Activated CD4-positive, alpha-beta T cell treated with anti-CD3 and anti-CD28 coated beads, Interleukin-2, Interleukin-6, amounts not matched to agents 100 ng/mL and 50 ng/mL, durations not matched to agents 16 hours and 8 hours (primary cell): ENCODE data around the gene SGPP2.
A peak's percentile ranks its signal among the peaks of the same experiment; 100 is the strongest.
"Not testable (repeated sequence)": the region's sequence is repeated elsewhere in the genome, so short reads cannot be mapped to it uniquely, and the experiment has no call there.

Experiments used
- DNase-seq: peaks from one replicate; pipeline ENCODE4 v3.0.0-alpha.2; 2020

Gene SGPP2, protein sequence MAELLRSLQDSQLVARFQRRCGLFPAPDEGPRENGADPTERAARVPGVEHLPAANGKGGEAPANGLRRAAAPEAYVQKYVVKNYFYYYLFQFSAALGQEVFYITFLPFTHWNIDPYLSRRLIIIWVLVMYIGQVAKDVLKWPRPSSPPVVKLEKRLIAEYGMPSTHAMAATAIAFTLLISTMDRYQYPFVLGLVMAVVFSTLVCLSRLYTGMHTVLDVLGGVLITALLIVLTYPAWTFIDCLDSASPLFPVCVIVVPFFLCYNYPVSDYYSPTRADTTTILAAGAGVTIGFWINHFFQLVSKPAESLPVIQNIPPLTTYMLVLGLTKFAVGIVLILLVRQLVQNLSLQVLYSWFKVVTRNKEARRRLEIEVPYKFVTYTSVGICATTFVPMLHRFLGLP

DNA sequence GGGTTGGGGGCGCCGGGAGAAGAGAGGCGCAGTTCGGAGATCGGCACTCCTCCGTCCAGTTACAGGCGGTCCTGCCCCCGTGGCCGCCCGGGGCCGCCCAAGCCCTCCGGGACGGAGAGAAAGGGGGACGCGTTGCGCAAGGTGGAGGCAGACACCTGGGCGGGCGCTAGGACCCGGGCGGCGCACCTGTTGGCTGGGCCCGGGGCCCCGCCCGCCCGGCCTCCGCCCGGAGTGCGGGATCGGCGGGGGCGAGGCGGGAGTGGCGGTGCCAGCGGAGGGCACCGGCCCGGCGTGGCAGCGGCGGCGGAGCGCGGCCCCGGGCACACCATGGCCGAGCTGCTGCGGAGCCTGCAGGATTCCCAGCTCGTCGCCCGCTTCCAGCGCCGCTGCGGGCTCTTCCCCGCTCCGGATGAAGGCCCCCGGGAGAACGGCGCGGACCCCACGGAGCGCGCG is at the start of gene SGPP2:
SGPP2 (plus strand) TSS at position 268 of the 453 bp plus-strand sequence; CDS start at position 328, 60 bp downstream.
- DNase-seq: no peak

DNA sequence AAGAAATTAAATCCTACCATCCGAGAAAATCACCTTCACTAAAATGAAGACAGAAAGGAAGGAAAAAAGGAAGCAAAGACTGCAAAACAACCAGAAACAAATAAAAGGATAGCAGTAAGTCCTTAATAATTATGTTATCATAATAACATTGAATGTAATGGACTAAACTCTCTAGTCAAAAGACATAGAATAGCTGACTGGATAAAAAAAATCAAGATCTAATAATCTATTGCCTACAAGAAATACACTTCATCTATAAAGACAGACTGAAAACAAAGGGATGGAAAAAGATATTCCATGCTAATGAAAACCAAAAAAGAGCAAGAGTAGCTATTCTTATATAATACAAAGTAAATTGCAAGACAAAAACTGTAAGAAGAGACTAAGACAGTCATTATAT is 48.5 kb upstream of the SGPP2 start:
- no peak for DNase-seq

DNA sequence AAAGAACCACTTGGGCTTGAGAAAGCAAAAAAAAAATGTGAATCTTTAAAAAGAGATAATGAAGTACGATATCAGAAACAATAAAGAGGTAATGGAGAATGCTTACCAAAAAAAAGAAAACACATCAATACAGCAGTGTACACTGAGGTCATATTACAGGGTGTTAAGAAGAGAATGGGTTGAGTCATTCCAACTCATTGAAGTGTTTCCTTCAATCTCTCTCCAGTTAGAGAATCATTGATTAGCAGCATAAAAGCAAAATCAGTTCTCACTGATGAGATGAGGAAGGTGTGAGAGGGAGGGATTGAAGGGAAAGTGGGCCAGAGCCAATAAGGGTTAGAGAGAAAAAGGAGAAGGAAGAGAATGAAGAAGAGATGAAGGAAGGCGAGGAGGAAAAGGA is 43.9 kb upstream of the SGPP2 start:
- DNase-seq: no peak

DNA sequence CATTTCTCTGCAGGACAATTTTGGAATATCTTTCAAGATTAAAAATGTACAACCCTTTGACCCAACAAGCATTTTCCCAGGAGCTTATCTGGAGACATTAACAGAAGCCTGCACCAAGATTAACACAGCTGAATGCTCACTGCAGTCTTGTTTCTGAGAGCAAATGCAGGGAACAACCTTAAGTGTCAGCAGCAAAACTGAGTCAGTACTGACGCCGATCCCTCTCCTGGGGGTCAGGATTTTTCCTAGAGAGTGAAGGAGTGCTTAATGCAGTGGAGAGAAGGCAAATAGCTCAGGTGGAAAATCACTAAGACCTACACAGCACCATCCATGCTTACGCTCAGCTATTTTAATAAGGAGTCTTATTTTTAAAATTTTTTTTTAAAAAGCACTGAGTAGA is 42.8 kb upstream of the SGPP2 start:
- DNase-seq: no peak

DNA sequence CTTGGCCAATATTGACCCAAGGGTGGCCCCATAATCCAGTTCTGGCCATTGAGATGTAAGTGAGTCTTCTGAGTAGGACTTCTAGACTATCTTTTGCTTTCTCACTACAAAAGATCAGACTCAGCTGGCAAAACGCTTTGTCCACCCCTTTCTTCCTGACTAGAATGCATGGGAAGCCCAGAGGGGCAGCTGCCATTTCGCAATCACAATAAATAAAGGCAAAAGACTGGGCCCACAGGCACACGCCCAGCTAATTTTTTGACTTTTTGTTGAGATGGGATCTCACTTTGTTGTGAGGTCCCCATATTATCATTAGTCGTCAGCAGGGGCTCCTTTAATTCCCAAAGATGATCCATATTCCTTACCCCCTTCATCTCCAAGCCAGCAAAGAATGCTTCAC is 41.1 kb upstream of the SGPP2 start:
- DNase-seq: no peak

DNA sequence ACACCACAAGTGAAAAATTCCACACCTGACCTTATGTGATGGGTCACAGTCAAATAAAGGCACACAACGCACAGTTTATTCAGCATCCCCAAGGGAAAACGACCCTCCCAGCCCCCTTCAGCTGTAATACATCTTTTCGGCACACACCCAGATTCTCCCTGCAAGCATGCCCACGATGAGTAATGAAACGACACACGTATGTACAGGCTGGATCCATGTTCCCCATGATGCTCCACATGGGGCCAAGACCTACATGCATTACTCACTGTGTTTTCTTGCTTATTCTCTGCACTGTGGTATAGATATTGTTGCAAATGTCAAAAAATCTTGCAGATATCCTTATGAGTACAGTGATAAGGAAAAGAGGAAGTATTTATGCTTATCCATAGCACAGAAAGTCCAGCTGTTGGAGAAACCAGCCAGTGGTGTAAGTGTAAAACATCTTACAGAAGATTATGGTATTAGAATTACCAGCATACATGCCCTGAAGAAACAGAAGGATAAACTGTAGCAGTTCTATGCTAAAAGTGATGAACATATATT is 32.5 kb upstream of the SGPP2 start:
- DNase-seq: no peak

DNA sequence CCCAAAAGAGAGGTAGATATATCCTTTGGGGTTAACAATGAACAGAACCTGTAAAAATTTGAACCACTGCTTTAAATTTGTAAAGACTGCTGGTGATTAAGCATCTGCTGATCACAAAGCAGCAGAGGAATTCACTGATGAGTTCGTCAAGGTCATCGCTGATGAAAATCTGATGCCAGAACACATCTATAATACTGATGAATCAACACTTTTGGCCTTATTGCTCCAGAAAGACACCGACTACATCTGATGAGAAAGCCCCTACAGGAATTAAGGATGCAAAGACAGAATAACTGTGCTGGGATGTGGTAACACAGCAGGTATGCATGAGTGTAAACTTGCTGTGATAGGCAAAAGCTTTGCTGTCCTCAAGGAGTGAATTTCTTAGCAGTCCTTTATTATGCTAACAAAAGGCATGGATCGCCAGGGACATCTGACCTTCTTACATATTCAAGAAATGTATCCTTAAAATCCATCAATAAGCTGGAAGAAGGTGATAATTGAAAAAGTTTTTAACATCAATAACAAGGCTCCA is 30.5 kb upstream of the SGPP2 start:
- no peak for DNase-seq

DNA sequence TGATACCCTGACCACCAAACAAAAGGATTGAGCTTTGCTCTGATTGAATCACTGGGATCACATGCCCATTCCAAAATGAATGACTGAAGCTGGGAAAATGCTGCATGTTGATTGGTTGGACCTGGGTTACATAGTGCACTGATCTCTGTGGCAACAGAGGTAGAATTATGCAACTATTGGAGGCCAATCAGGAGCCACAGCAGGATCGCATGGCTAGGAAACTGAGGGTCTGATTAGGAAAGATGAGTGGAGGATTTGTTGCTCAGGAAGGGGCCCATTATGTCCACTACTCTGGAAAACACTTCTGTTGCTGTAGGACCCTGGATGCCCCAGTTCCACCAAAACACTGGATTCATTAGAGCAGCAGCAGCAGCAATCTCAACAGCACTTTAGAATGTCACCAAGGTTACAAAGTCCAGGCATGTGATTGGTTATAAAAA is 25.9 kb upstream of the SGPP2 start:
- DNase-seq: no peak

DNA sequence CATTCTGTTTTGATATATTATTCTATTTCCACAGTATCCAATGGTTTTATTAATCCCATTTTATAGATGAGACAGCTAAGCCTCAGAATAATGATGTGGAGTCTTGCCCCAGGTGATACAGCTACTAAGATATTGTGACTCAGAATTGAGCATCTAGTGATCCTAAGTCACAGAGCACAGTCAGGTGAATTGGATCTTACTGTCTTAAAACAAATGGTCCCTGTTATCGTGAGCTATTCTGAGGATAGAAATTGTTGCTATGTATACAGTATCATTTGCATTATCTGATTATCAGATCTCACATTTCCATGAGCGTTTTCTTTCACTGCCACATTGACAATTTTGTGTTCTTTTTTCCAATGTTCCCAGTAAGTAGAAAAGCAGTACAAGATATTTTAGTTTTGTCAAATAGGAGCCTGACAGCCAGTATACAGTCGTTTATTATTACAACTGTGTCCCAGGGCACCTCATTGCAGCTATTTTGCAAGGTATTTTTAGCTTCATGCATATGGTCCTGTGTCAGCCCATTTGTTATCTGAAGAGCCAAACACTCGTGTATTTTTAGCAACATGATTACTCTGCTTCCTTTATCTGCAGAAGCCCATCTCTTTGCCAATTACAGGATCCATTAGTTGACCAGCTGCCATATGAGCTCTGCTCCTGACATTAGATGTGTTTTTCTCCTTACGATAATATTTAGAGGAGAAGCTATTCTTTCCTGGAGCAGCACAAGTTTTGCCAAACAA is 25.1 kb upstream of the SGPP2 start:
- DNase-seq: no peak

DNA sequence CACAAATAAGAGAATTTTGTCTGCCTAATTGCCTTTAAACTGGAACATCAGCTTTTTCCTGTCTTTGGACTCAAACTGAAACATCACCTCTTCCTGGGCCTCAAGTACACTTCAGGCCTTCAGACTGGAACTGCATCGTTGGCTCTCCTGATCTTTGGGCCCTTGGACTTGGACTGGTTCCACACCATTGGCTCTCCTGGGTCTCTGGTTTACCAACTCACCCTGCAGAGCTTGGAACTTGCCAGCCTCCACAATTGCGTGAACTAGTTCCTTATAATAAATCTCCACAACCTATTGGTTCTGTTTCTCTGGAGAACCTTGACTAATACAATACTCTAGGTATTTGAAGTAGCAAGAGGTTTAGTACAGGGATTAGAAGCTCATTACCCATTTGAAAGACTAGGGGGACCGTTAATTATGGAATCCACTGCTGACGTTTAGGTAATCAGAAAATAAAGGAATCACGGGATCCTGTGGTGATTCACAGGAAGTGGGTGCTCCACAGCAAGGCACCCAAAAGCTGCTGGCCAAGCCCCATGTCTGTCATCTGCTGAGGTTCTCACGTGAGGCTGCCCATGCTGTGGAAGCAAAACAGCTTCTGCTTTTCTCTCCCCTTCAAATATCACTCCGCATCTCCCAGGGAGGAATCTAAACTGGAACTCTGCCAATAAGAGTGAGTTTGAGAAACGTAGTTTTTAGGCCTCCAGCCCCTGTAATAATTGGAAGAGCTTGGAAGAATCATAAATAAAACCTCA is 20.0 kb upstream of the SGPP2 start:
- DNase-seq: no peak

DNA sequence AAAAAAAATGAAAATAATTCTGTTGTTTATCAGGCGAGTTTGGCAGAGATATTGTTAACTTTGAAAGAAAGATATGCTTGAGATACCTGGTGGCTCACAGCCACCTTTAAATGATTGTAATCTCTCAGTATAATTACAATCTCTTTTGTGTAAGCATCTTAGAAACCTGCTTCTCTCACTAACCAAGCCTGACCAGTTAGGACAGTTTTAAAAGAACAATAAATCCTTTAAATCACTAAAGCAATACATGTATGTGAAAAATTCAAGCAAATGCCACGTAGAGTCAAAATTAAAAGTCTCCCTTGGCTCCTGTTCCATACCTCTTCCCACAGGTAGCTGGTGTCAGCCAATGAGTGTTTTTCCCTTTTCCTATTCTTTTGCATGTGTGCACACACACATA is 15.7 kb upstream of the SGPP2 start:
- DNase-seq: no peak

DNA sequence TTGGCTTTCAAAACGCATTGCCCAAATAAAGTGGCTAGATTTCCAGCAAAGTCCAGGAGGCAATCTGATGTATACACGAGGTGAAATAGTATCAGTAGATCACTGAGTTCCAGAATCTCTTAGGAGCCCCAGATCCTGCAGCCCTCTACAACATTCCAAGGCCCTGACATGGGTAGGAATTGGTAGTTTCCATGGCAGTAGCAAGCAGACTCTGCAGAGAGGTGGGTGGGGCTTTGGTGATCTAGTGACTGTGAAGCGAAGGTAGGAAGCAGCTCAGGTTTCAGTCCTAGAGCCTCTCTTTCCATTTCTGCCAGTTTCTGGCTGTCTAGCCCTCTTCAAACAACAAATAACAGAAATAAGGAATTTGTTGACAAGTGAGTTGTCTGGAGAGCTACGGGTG is 13.8 kb upstream of the SGPP2 start:
- no peak for DNase-seq

DNA sequence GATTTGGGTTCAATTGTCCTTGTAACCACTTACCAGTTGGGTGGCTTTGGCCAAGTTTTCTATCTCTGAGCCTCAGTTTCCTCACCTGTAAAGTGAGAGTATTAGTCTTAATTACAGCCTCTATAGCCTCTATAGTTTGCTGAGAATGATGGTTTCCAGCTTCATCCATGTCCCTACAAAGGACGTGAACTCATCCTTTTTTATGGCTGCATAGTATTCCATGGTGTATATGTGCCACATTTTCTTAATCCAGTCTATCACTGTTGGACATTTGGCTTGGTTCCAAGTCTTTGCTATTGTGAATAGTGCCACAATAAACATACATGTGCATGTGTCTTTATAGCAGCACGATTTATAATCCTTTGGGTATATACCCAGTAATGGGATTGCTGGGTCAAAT is 12.0 kb upstream of the SGPP2 start:
- not testable (repeated sequence) for DNase-seq

DNA sequence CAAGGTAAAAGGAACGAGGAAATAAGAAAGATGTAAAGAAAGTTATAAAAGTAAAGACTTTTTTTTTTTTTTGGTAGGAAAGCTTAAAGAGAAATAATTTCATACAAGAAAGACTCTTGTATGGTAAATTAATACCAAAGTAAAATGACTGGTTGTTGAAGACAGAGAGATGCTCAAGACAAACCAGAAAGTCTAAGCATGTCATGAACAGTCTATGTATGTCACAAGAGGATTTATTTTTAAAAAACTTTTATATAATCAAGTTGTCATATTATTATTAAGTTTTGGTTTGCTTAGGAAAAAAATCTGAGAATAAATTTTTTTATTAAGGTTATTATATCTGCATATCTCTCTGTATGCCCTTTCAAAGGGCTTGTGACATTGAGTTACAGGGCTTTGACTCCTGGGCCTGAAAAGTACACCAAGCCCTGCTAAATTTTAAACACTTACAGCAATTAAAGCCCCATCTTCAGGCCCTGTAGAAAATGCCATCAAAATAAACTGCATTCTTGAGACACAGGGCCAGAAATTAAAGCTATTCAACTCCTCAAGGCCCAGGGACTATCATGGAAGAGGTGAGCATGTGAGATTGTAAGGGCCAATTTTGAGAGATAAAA is 10.9 kb upstream of the SGPP2 start:
- no peak for DNase-seq

DNA sequence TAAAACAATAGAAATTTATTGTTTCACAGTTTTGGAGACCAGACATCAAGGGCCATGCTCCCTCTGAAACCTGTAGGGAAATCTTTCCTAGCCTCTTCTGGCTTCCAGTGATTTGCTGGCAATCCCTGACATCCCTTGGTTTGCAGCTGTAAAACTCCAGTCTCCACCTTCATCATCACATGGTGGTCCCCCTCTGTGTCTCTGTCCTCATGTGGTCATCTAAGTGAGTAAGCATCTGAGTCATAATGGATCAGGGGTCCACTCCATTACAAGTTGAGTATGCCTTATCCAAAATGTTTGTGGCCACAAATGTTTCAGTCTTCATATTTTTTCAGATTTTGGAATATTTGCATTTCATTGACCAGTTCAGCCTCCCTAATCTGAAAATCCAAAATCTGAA is 5.6 kb upstream of the SGPP2 start:
- no peak for DNase-seq

DNA sequence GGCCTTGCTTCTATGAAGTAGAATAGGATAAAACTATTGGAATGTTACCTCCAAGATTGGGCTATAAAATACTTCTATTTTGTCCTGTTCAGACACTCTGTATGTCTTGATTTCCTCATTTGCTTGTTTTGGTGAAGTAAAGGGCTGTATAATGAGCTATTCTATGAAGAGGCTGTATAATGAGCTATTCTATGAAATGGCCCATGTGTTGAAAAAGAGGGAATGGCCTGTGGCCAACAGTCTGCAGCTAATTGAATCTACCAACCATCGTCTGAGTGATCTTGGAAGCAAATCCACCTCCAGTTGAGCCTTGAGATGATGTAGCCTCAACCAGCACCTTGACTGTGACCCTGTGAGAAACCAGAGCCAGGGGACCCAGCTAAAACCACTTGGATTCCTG is 3.8 kb upstream of the SGPP2 start:
- DNase-seq: no peak

DNA sequence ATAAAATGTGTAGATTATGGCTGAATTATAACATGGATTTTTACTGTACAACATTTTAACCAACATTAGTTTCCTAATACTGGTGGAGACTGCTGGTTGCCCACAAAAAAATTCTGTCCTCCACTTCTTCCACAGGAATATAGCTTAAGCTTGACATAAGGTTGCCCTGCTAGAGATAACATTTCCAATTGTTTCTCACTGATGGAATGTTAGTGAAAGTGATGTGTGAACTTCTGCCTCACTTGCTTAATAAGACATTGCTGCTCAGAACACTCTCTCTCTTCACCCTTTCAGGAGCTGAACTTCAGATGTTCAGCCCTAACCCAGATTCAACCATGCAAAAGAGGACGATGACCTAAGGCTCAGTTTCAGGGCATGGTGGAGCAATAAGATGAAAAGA is 2.7 kb upstream of the SGPP2 start:
- DNase-seq: no peak

DNA sequence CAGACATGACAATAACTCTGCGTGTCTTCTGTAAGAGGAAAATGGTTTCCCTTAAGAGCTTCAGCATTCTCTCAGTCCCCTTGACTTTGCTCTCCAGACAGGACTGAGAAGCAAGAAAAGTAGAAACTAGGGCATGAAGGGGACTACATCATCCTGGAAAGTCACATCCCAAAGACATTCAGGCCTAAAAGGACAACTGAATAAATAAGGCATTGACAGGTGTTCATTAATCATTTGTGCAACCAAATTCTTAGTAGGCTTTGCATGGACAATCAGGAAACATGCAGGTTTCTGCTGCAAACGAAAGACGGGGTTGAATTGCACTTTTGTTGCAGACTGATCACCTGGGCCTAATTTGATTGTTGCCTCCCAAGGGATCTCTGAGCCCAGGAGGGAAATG is 1.2 kb upstream of the SGPP2 start:
- no peak for DNase-seq

DNA sequence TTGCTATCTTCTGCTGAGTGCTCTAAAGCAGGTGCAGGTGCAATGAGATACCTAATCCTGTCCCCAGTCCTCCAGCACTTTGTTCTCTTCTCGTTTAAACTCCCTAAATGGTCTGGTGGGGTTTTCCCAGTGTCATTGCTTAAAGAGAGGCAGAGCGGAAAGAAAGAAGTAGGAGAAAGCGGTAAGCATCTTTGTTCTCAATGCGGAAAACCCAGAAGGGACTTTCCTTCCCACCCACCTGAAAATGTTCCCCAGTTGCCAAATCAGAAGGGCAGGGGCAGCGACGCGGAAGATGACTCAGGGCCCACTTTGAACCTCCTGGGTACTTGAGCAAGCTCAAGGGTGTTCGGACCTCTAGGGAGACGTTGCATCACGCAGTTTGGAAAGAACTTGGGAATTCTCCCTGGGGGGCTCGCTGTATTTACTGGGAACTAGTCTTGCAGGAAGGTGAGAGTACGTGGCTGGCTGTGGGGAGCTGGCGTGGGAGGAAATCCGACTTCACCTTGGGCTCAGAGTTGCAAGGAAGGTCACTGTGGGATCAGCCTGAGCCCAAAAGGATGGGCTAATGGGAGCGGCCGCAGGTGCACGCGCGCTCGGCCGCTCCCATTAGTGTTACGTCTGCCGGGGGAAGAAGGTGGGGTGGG is 589 bp upstream of the SGPP2 start:
- DNase-seq: peak; percentile 54

DNA sequence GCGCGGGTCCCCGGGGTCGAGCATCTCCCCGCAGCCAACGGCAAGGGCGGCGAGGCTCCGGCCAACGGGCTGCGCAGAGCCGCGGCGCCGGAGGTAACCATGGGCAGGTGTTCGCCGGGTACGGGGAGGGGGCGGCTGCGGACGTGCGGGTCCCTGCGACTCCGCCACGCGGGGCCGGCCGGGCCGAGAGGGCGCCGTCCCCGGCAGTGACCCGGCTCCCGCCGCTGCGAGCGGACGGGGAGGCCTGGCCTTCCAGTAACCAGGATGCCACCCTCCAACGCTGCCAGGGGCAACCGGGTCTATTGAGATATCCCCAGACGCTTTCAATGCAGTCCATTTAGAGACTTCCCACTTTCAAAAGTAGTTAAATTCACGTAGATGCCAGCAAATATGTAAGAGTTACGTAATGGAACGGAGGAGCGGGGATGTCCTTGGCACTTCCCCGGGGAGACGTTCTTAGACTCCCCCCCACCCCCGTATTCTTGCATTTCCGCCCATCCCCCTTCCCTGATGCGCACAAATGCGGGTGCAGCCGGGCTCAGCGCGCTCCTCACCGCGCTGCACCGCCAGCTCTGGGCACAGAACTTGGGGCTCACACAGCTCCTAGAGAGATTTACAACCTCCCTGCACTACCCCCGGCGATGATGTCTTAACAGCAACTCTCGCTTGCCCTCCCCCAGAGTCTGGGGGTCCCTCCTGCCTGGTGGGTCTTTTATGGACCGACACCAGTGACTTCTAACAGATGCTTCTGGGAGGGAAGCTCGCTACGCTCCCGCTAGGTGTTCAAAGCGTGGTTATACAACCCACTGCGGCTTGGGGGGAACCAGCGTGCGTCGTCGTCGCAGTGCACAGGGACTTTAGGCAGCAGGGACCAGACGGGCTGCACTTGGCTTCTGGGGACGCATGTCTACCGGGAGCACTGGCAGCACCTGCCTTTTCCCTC is 657 bp downstream of the SGPP2 start:
- DNase-seq: no peak
